Body of pancreas (tissue), 4 donors: ENCODE data around the gene TCTN2.

Source experiments
- POLR2A ChIP-seq, 3 donors: fragments of 450-650 bp; IDR thresholded peaks; one replicate each; pipeline ENCODE4 v1.6.1; 2016; ENCODE audit warnings: antibody characterized with exemption in 3 of 3, mild to moderate bottlenecking in 2 of 3
- TF ChIP-seq, protein P1 (sequence below), 7 experiments: fragments of 450-650 bp in 4 of 7; fragments of 200-600 bp in 3 of 7; sonication (generic) in 3 of 7; IDR thresholded peaks; one replicate each; pipeline ENCODE4 v1.5.1; 2016 to 2019; ENCODE audit warnings: antibody characterized with exemption in 7 of 7

GRCh38 chr12:123681605-123682004 is 10.7 kb downstream of the TCTN2 start:
- TF ChIP-seq, protein P1, sequence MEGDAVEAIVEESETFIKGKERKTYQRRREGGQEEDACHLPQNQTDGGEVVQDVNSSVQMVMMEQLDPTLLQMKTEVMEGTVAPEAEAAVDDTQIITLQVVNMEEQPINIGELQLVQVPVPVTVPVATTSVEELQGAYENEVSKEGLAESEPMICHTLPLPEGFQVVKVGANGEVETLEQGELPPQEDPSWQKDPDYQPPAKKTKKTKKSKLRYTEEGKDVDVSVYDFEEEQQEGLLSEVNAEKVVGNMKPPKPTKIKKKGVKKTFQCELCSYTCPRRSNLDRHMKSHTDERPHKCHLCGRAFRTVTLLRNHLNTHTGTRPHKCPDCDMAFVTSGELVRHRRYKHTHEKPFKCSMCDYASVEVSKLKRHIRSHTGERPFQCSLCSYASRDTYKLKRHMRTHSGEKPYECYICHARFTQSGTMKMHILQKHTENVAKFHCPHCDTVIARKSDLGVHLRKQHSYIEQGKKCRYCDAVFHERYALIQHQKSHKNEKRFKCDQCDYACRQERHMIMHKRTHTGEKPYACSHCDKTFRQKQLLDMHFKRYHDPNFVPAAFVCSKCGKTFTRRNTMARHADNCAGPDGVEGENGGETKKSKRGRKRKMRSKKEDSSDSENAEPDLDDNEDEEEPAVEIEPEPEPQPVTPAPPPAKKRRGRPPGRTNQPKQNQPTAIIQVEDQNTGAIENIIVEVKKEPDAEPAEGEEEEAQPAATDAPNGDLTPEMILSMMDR (IDR thresholded peaks at IDR 0.05), result no peak
- no peak for TF ChIP-seq POLR2A (IDR thresholded peaks at IDR 0.05)
